Measurements from ENCODE around the gene C16orf87. TPM values are rescaled to one million over a fixed set of nuclear protein-coding genes. Genes with fewer than 3 reads are reported as not detected.

C16orf87 gene
- total and polyA plus RNA-seq, 9 of the 15 experiments (the other 6 are each of a cell fraction or from before 2014, with no cell fraction given): 7.8 to 16.7 (median 10.5) TPM

- H3K36me3 ChIP-seq (ENCODE audit: control insufficient read depth, insufficient read depth, low read length): no peaks in the 10 kb centered on the region
- TF ChIP-seq CREB1 (IDR thresholded peaks at IDR 0.05) (no peak), CREB1 (CRISPR knock-in tag; IDR thresholded peaks at IDR 0.05) (no peak), ZNF695 (CRISPR knock-in tag; IDR thresholded peaks at IDR 0.05) (no peak), TCFL5 (CRISPR knock-in tag; conservative IDR thresholded peaks at IDR 0.05) (no peak), SIN3A (IDR thresholded peaks at IDR 0.05; ENCODE audit: borderline replicate concordance in 2 of 2, control insufficient read depth in 1 of 2, low read depth in 2 of 2, low read length in 2 of 2) (no peak), TEAD4 (IDR thresholded peaks at IDR 0.05; ENCODE audit: low read length) (no peak), TEAD4 (CRISPR knock-in tag; IDR thresholded peaks at IDR 0.05; ENCODE audit: borderline replicate concordance) (no peak), SP2 (IDR thresholded peaks at IDR 0.05; ENCODE audit: extremely low read depth, low read depth, low read length, poor library complexity, severe bottlenecking) (no peak), TAF9B (IDR thresholded peaks at IDR 0.05; ENCODE audit: partially characterized antibody) (no peak), ARID3B (CRISPR knock-in tag; IDR thresholded peaks at IDR 0.05; ENCODE audit: borderline replicate concordance) (no peak)
- H3K4me1 ChIP-seq (replicated peaks in 1 of 2; ENCODE audit: control insufficient read depth in 2 of 2, insufficient read depth in 2 of 2, low read length in 2 of 2): peaks cover 0 to 6% of the 10 kb centered on the region in 2 experiments; a peak in 1 of 5 replicates
- intact Hi-C loops (cut with micrococcal nuclease) (loop anchor here (10.0 kb wide), 1 partner anchor 1314 kb away; no protein-coding TSS in a partner anchor), in situ Hi-C loops (cut with MboI) (no loop called here)
- H2AFZ ChIP-seq (ENCODE audit: low read depth, low read length): no peak overlapping the region
- H3K9me1 ChIP-seq (ENCODE audit: control insufficient read depth, insufficient read depth, low read length): no peaks in the 10 kb centered on the region
- H3K4me2 ChIP-seq (ENCODE audit: insufficient read depth, low read length): no peak overlapping the region
- BruUV-seq (replicated peaks): no TSS peak
- CTCF ChIA-PET (ENCODE audit: low intra/inter-chr PET ratio): no interaction called here
- DNase-seq (ENCODE audit: extremely low read depth in 1 of 4, low spot score in 3 of 4): no peak
- no peak for ATAC-seq
- no peaks in the 10 kb centered on the region for H3K79me2 ChIP-seq (ENCODE audit: control insufficient read depth, insufficient read depth, low read length)
- H3K4me3 ChIP-seq: no peak overlapping the region
- peaks cover 0 to 10% of the 10 kb centered on the region in 2 experiments; a peak in 2 of 5 replicates for H3K27me3 ChIP-seq (ENCODE audit: control insufficient read depth in 2 of 2, insufficient read depth in 2 of 2, low read length in 2 of 2)
- POLR2A ChIA-PET: interaction anchor here (0.8 kb wide), 1 partner anchor 21 kb away, joined by 3 read pairs; no protein-coding TSS in a partner anchor
- no peaks in the 10 kb centered on the region for H3K9me3 ChIP-seq (replicated peaks; ENCODE audit: control insufficient read depth, insufficient read depth, low read depth, low read length)
- 8% methylated on average over 5 of the region's 5 CpGs for WGBS (ENCODE audit: insufficient coverage, low coverage, missing lambda C conversion rate)
- no peak overlapping the region for H3K27ac ChIP-seq (ENCODE audit: extremely low read depth, low read depth, low read length)
- H4K20me1 ChIP-seq (replicated peaks; ENCODE audit: control insufficient read depth, insufficient read depth, low read length): no peaks in the 10 kb centered on the region
- FAIRE-seq: no peak
- no peak overlapping the region for H3K9ac ChIP-seq (ENCODE audit: insufficient read depth in 1 of 2, low read depth in 2 of 2, low read length in 2 of 2)
Measured at GRCh38 chr16:46850619-46851555, 19.9 kb upstream of the C16orf87 start.
